ENCODE data around the gene ASIC1. TPM values are rescaled to one million over a fixed set of nuclear protein-coding genes. Genes with fewer than 3 reads are reported as not detected.
A peak's percentile ranks its signal among the peaks of the same experiment; 100 is the strongest.

Gene ASIC1
- total and polyA plus RNA-seq, 7 experiments from 2014 or later, result 0.14 to 10.1 (median 1.7) TPM

GRCh38 chr12:50086148-50086547, 28.8 kb downstream of the ASIC1 start:
- intact Hi-C loops (cut with micrococcal nuclease), result loop anchor here in 1 of 2 donors (10.0 kb wide), 2 partner anchors 461 to 1969 kb away; partner anchors contain the start of genes NR4A1 and PRPF40B

GRCh38 chr12:50087151-50087550, 29.8 kb downstream of the ASIC1 start:
- ChIA-PET CTCF (interaction anchor here (1.0 to 3.4 kb wide), 7 partner anchors 9 to 89 kb away, joined by 3 to 20 read pairs (median 4); partner anchors contain the start of gene COX14), POLR2A (interaction anchor here (0.6 to 4.0 kb wide), 2 partner anchors 24 to 103 kb away, joined by 4 to 23 read pairs; partner anchors contain the start of gene COX14)
- Mint-ChIP-seq H3K27ac (peak overlapping the region in 7 of 9 donors; percentile 5 to 97 (median 57)), H3K9me3 (no peaks in the 10 kb centered on the region), H3K4me3 (peak overlapping the region in 7 of 10 donors; percentile 14 to 90 (median 58)), H3K36me3 (peaks cover 0 to 20% (median 8%) of the 10 kb centered on the region in 5 donors), H3K27me3 (no peaks in the 10 kb centered on the region), H3K4me1 (peaks cover 6 to 46% (median 40%) of the 10 kb centered on the region in 7 donors)
- Histone ChIP-seq H3K27me3 (ENCODE audit: control insufficient read depth in 2 of 2, insufficient read depth in 2 of 2, low read length in 2 of 2) (no peaks in the 10 kb centered on the region), H3K9me3 (ENCODE audit: control insufficient read depth in 2 of 3, low read length in 3 of 3) (no peaks in the 10 kb centered on the region), H3K4me1 (ENCODE audit: control insufficient read depth in 2 of 2, insufficient read depth in 2 of 2, low read length in 2 of 2) (peaks cover 0 to 5% of the 10 kb centered on the region in 2 donors), H3K4me3 (ENCODE audit: low read length) (no peak overlapping the region), H3K36me3 (ENCODE audit: control insufficient read depth in 2 of 3, insufficient read depth in 3 of 3, low read length in 3 of 3) (peaks cover 15 to 59% (median 17%) of the 10 kb centered on the region in 3 experiments), H3K27ac (ENCODE audit: low read depth, low read length) (no peak overlapping the region)
- no peak for DNase-seq
- ATAC-seq, result no peak
- intact Hi-C loops (cut with micrococcal nuclease), result loop anchor here in 1 of 2 donors (10.0 kb wide), 2 partner anchors 462 to 1968 kb away; partner anchors contain the start of genes NR4A1 and PRPF40B

More at GRCh38 chr12:50086148-50086547, 28.8 kb downstream of the ASIC1 start:
- ChIA-PET CTCF (interaction anchor here (0.9 to 2.9 kb wide), 4 partner anchors 10 to 141 kb away, joined by 3 to 29 read pairs (median 4); partner anchors contain the start of gene COX14), POLR2A (interaction anchor here (0.6 to 5.2 kb wide), 3 partner anchors 20 to 197 kb away, joined by 3 to 53 read pairs (median 3); partner anchors contain the start of genes COX14 and LIMA1)
- peaks cover 0 to 15% (median 4%) of the 10 kb centered on the region in 5 donors for H3K36me3 Mint-ChIP-seq
- peak overlapping the region; percentile 98 for H3K27ac ChIP-seq (ENCODE audit: low read depth, low read length)
- peaks cover 0 to 5% of the 10 kb centered on the region in 2 donors for H3K4me1 ChIP-seq (ENCODE audit: control insufficient read depth in 2 of 2, insufficient read depth in 2 of 2, low read length in 2 of 2)
- H3K9me3 Mint-ChIP-seq, result no peaks in the 10 kb centered on the region
- H3K27me3 ChIP-seq (ENCODE audit: control insufficient read depth in 2 of 2, insufficient read depth in 2 of 2, low read length in 2 of 2), result no peaks in the 10 kb centered on the region
- DNase-seq (no peak), ATAC-seq (no peak)
- no peaks in the 10 kb centered on the region for H3K27me3 Mint-ChIP-seq
- H3K4me3 ChIP-seq (ENCODE audit: low read length), result peak overlapping the region; percentile 82
- peak overlapping the region; percentile 58 to 98 (median 95) for H3K27ac Mint-ChIP-seq
- H3K9me3 ChIP-seq (ENCODE audit: control insufficient read depth in 2 of 3, low read length in 3 of 3), result no peaks in the 10 kb centered on the region
- peak overlapping the region; percentile 83 to 96 (median 91) for H3K4me3 Mint-ChIP-seq
- peaks cover 15 to 49% (median 17%) of the 10 kb centered on the region in 3 experiments for H3K36me3 ChIP-seq (ENCODE audit: control insufficient read depth in 2 of 3, insufficient read depth in 3 of 3, low read length in 3 of 3)
- peaks cover 6 to 46% (median 40%) of the 10 kb centered on the region in 7 donors for H3K4me1 Mint-ChIP-seq

DNA sequence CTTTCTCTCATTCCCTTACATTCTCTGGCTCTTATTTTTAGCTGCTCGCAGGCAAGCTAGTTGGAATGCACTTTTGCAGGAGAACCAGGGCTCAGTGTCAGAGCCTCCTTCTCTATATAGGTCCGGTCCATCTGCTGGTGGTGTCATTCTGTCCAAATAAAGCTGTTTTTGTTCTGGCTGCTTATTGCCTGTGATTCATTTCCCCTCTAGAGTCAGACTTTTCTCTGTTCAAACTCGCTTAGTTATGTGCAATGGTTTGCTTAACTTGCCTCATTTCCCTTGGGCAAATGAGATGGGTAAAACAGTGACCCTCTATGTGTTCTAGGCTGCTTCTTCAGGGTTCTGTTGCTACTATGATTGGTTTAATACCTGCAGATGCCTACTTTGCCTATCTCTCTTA, 30.6 kb downstream of the ASIC1 start:
- peaks cover 6 to 46% (median 40%) of the 10 kb centered on the region in 7 donors for H3K4me1 Mint-ChIP-seq
- Histone ChIP-seq H3K36me3 (ENCODE audit: control insufficient read depth in 2 of 3, insufficient read depth in 3 of 3, low read length in 3 of 3) (peaks cover 15 to 67% (median 17%) of the 10 kb centered on the region in 3 experiments), H3K9me3 (ENCODE audit: control insufficient read depth in 2 of 3, low read length in 3 of 3) (no peaks in the 10 kb centered on the region), H3K4me3 (ENCODE audit: low read length) (no peak overlapping the region), H3K27ac (ENCODE audit: low read depth, low read length) (no peak overlapping the region), H3K27me3 (ENCODE audit: control insufficient read depth in 2 of 2, insufficient read depth in 2 of 2, low read length in 2 of 2) (no peaks in the 10 kb centered on the region), H3K4me1 (ENCODE audit: control insufficient read depth in 2 of 2, insufficient read depth in 2 of 2, low read length in 2 of 2) (peaks cover 0 to 5% of the 10 kb centered on the region in 2 donors)
- H3K27me3 Mint-ChIP-seq, result no peaks in the 10 kb centered on the region
- ATAC-seq (no peak), DNase-seq (no peak)
- ChIA-PET CTCF (interaction anchor here (0.6 to 3.4 kb wide), 12 partner anchors 8 to 410 kb away, joined by 3 to 20 read pairs (median 4); partner anchors contain the start of gene COX14), POLR2A (interaction anchor here (4.0 kb wide), 1 partner anchor 23 kb away, joined by 23 read pairs; the partner anchor contains the start of gene COX14)
- intact Hi-C loops (cut with micrococcal nuclease), result loop anchor here (1.0 to 10.0 kb wide), 3 partner anchors 87 to 1967 kb away; partner anchors contain the start of genes NR4A1 (in 1 of the 2) and PRPF40B (in 1 of the 2)
- H3K4me3 Mint-ChIP-seq, result peak overlapping the region in 2 of 10 donors; percentile 20 to 81
- H3K36me3 Mint-ChIP-seq, result peaks cover 0 to 20% (median 8%) of the 10 kb centered on the region in 5 donors
- no peaks in the 10 kb centered on the region for H3K9me3 Mint-ChIP-seq
- peak overlapping the region in 6 of 9 donors; percentile 40 to 76 (median 55) for H3K27ac Mint-ChIP-seq

DNA sequence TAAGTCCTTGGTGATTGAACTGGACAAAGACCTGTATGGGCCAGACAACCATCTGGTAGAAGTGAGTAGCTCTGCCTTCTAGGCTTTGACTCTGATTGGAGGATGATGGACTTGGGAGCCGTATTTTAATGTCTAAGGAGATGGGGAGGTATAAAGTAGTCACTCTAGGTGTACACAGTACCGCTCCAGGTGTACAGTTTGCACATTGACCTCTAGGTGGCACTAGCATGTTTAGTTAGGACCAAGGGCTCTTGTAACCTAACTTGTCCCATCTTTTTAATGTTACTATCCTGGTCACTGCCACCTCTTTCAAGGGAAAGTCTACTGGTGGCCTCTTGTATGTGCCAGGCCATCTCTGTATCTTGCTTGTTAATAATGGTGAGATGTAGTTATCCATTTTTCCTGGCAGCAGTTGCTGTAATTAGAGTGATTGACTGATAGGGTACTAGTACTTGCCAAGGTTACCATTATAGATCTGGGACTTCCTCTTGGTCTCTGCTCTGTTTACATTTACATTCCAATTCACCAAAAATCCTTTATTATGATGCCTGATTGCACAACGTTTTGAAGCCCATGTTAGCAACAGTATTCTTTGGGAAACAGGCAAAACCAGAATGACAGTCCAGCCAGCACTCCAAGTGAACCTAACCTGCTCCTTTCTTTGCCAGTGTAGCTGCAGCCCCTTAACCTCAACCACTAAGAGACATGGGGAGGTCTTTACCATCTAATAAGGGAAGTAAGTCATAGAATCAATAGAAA, 31.4 kb downstream of the ASIC1 start:
- H3K4me1 Mint-ChIP-seq, result peaks cover under 1 to 41% (median 35%) of the 10 kb centered on the region in 7 donors
- peaks cover 0 to 22% (median 8%) of the 10 kb centered on the region in 5 donors for H3K36me3 Mint-ChIP-seq
- ChIA-PET CTCF (interaction anchor here (0.6 to 3.4 kb wide), 9 partner anchors 13 to 122 kb away, joined by 3 to 20 read pairs (median 5); partner anchors contain the start of gene COX14), POLR2A (interaction anchor here (1.3 to 4.0 kb wide), 2 partner anchors 23 to 25 kb away, joined by 4 to 23 read pairs; partner anchors contain the start of gene COX14)
- no peaks in the 10 kb centered on the region for H3K9me3 Mint-ChIP-seq
- H3K4me1 ChIP-seq (ENCODE audit: control insufficient read depth in 2 of 2, insufficient read depth in 2 of 2, low read length in 2 of 2), result peaks cover 0 to 5% of the 10 kb centered on the region in 2 donors
- H3K27me3 ChIP-seq (ENCODE audit: control insufficient read depth in 2 of 2, insufficient read depth in 2 of 2, low read length in 2 of 2), result no peaks in the 10 kb centered on the region
- H3K27ac Mint-ChIP-seq, result peak overlapping the region in 5 of 9 donors; percentile 43 to 54 (median 53)
- no peaks in the 10 kb centered on the region for H3K9me3 ChIP-seq (ENCODE audit: control insufficient read depth in 2 of 3, low read length in 3 of 3)
- H3K36me3 ChIP-seq (ENCODE audit: control insufficient read depth in 2 of 3, insufficient read depth in 3 of 3, low read length in 3 of 3), result peaks cover 15 to 74% (median 17%) of the 10 kb centered on the region in 3 experiments
- ATAC-seq (peak; percentile 52), DNase-seq (peak in 8 of 9 donors; percentile 22 to 61 (median 50))
- no peaks in the 10 kb centered on the region for H3K27me3 Mint-ChIP-seq
- no peak overlapping the region for H3K4me3 ChIP-seq (ENCODE audit: low read length)
- intact Hi-C loops (cut with micrococcal nuclease), result loop anchor here (1.0 to 10.0 kb wide), 3 partner anchors 87 to 1966 kb away; partner anchors contain the start of genes NR4A1 (in 1 of the 2) and PRPF40B (in 1 of the 2)
- no peak overlapping the region for H3K27ac ChIP-seq (ENCODE audit: low read depth, low read length)
- H3K4me3 Mint-ChIP-seq, result peak overlapping the region in 3 of 10 donors; percentile 4 to 76 (median 20)

GRCh38 chr12:50089730-50090129, 32.3 kb downstream of the ASIC1 start:
- Mint-ChIP-seq H3K27me3 (no peaks in the 10 kb centered on the region), H3K4me3 (no peak overlapping the region), H3K36me3 (peaks cover 0 to 23% (median 8%) of the 10 kb centered on the region in 5 donors), H3K4me1 (peaks cover 0 to 38% (median 31%) of the 10 kb centered on the region in 7 donors), H3K27ac (no peak overlapping the region), H3K9me3 (no peaks in the 10 kb centered on the region)
- no peaks in the 10 kb centered on the region for H3K9me3 ChIP-seq (ENCODE audit: control insufficient read depth in 2 of 3, low read length in 3 of 3)
- ATAC-seq (no peak), DNase-seq (no peak)
- POLR2A ChIA-PET, result interaction anchor here (0.7 to 4.0 kb wide), 3 partner anchors 22 to 25 kb away, joined by 3 to 23 read pairs (median 4); partner anchors contain the start of gene COX14
- no peak overlapping the region for H3K27ac ChIP-seq (ENCODE audit: low read depth, low read length)
- intact Hi-C loops (cut with micrococcal nuclease), result loop anchor here in 1 of 2 donors (10.0 kb wide), 2 partner anchors 465 to 1965 kb away; partner anchors contain the start of genes NR4A1 and PRPF40B
- no peaks in the 10 kb centered on the region for H3K27me3 ChIP-seq (ENCODE audit: control insufficient read depth in 2 of 2, insufficient read depth in 2 of 2, low read length in 2 of 2)
- H3K4me1 ChIP-seq (ENCODE audit: control insufficient read depth in 2 of 2, insufficient read depth in 2 of 2, low read length in 2 of 2), result peaks cover 0 to 5% of the 10 kb centered on the region in 2 donors
- CTCF ChIA-PET, result interaction anchor here (0.5 to 3.4 kb wide), 6 partner anchors 12 to 91 kb away, joined by 3 to 20 read pairs (median 6); partner anchors contain the start of gene COX14
- H3K36me3 ChIP-seq (ENCODE audit: control insufficient read depth in 2 of 3, insufficient read depth in 3 of 3, low read length in 3 of 3), result peaks cover 15 to 81% (median 22%) of the 10 kb centered on the region in 3 experiments
- H3K4me3 ChIP-seq (ENCODE audit: low read length), result no peak overlapping the region

Data from naive thymus-derived CD4-positive, alpha-beta T cell (primary cell).